Measurements from ENCODE around the gene OR14A16.

OR14A16 gene

GRCh38 chr1:247857069-247857984 is 33.4 kb upstream of the OR14A16 start, which contains the start of gene TRIM58:
TSS of gene TRIM58 (plus strand) at chr1:247857187. CDS start at chr1:247857247, 60 bp downstream.
- no peaks in the 10 kb centered on the region for H3K36me3 ChIP-seq
- H3K9me3 ChIP-seq (ENCODE audit: severe bottlenecking) = no peaks in the 10 kb centered on the region
- peak; percentile 98 for TF ChIP-seq CTCF (IDR thresholded peaks at IDR 0.05; ENCODE audit: low read depth, low read length)
- peak; percentile 91 for DNase-seq
- H3K4me3 ChIP-seq (ENCODE audit: low read depth, low read length) = peak within 1 kb of the TSS; percentile 51
- peaks cover 6% of the 10 kb centered on the region for H3K27me3 ChIP-seq (ENCODE audit: insufficient read depth, low read depth, severe bottlenecking)
- H3K27ac ChIP-seq = peak within 1 kb of the TSS; percentile 49

GRCh38 chr1:247855911-247856310 is 32.0 kb upstream of the OR14A16 start:
- TF ChIP-seq CTCF (IDR thresholded peaks at IDR 0.05; ENCODE audit: low read depth, low read length) = no peak
- Histone ChIP-seq H3K36me3 (no peaks in the 10 kb centered on the region), H3K27ac (no peak overlapping the region), H3K4me3 (ENCODE audit: low read depth, low read length) (no peak overlapping the region), H3K9me3 (ENCODE audit: severe bottlenecking) (no peaks in the 10 kb centered on the region), H3K27me3 (ENCODE audit: insufficient read depth, low read depth, severe bottlenecking) (peaks cover 6% of the 10 kb centered on the region)
- DNase-seq = no peak

- Histone ChIP-seq H3K36me3 (no peaks in the 10 kb centered on the region), H3K9me3 (ENCODE audit: severe bottlenecking) (no peaks in the 10 kb centered on the region), H3K4me3 (ENCODE audit: low read depth, low read length) (no peak overlapping the region), H3K27me3 (ENCODE audit: insufficient read depth, low read depth, severe bottlenecking) (peaks cover 6% of the 10 kb centered on the region), H3K27ac (no peak overlapping the region)
- no peak for TF ChIP-seq CTCF (IDR thresholded peaks at IDR 0.05; ENCODE audit: low read depth, low read length)
- DNase-seq = no peak
Observed at GRCh38 chr1:247854899-247855545, 31.1 kb upstream of the OR14A16 start.

GRCh38 chr1:247849616-247850015 is 25.7 kb upstream of the OR14A16 start:
- no peak for DNase-seq
- H3K27me3 ChIP-seq (ENCODE audit: insufficient read depth, low read depth, severe bottlenecking) = no peaks in the 10 kb centered on the region
- no peaks in the 10 kb centered on the region for H3K9me3 ChIP-seq (ENCODE audit: severe bottlenecking)
- no peak overlapping the region for H3K27ac ChIP-seq
- no peak overlapping the region for H3K4me3 ChIP-seq (ENCODE audit: low read depth, low read length)
- no peak for TF ChIP-seq CTCF (IDR thresholded peaks at IDR 0.05; ENCODE audit: low read depth, low read length)
- H3K36me3 ChIP-seq = no peaks in the 10 kb centered on the region

- Histone ChIP-seq H3K27me3 (ENCODE audit: insufficient read depth, low read depth, severe bottlenecking) (no peaks in the 10 kb centered on the region), H3K4me3 (ENCODE audit: low read depth, low read length) (no peak overlapping the region), H3K27ac (no peak overlapping the region), H3K9me3 (ENCODE audit: severe bottlenecking) (no peaks in the 10 kb centered on the region), H3K36me3 (no peaks in the 10 kb centered on the region)
- TF ChIP-seq CTCF (IDR thresholded peaks at IDR 0.05; ENCODE audit: low read depth, low read length) = no peak
- no peak for DNase-seq
Observed at GRCh38 chr1:247848346-247848745, 24.4 kb upstream of the OR14A16 start.

Measured in WERI-Rb-1 (cell line).